CD4-positive, alpha-beta memory T cell (primary cell): Measurements from ENCODE around the gene ADAD2. TPM values are rescaled to one million over a fixed set of nuclear protein-coding genes. Genes with fewer than 3 reads are reported as not detected.
"Not testable (repeated sequence)": the region's sequence is repeated elsewhere in the genome, so short reads cannot be mapped to it uniquely, and the experiment has no call there.

ENCODE experiments used
- CTCF ChIA-PET: fragments of 350-600 bp; sonication (Branson Sonifier 250); formaldehyde crosslinking; loops from one replicate; lab custom pipeline; 2021; ENCODE audit warnings: inconsistent platforms; ENCODE audit not compliant: partially characterized antibody; lab: Charles Lee
- POLR2A ChIA-PET: fragments of 350-600 bp; sonication (Branson Sonifier 250); formaldehyde crosslinking; loops from one replicate; lab custom pipeline; 2021; ENCODE audit not compliant: partially characterized antibody; lab: Charles Lee
- DNase-seq, 5 donors: peaks; one replicate each; pipeline versions ENCODE4 v3.0.0 to v3.0.0-alpha.2; 2020 to 2022; ENCODE audit warnings: mixed read lengths in 1 of 5
- H3K27ac ChIP-seq: one replicate; pipeline ENCODE4 v1.7.0; 2013; ENCODE audit warnings: low read depth, low read length
- H3K27me3 ChIP-seq: 2 replicates; pipeline ENCODE4 v1.7.0; 2013; ENCODE audit warnings: mild to moderate bottlenecking, low read length, moderate library complexity; ENCODE audit not compliant: insufficient read depth
- H3K36me3 ChIP-seq: 2 replicates; pipeline ENCODE4 v1.7.0; 2013; ENCODE audit warnings: mild to moderate bottlenecking, low read length, moderate library complexity; ENCODE audit not compliant: insufficient read depth
- H3K4me1 ChIP-seq: 2 replicates; pipeline ENCODE4 v1.7.0; 2013; ENCODE audit warnings: mild to moderate bottlenecking, low read length, moderate library complexity; ENCODE audit not compliant: insufficient read depth
- H3K4me3 ChIP-seq, 2 donors: one replicate each; pipeline ENCODE4 v1.7.0; 2013; ENCODE audit warnings: low read length in 2 of 2, mild to moderate bottlenecking in 1 of 2
- H3K9me3 ChIP-seq, 2 donors: one replicate each; pipeline ENCODE4 v1.7.0; 2013; ENCODE audit warnings: low read length in 2 of 2, control low read depth in 1 of 2; ENCODE audit not compliant: control insufficient read depth in 1 of 2
- H3K27ac Mint-ChIP-seq, 7 donors: one replicate each; pipeline ENCODE4 v1.8.0; 2020 to 2021; ENCODE audit warnings: mixed read lengths in 7 of 7, mild to moderate bottlenecking in 6 of 7, inconsistent platforms in 3 of 7, moderate library complexity in 3 of 7
- H3K27me3 Mint-ChIP-seq, 2 donors: one replicate each; pipeline ENCODE4 v1.8.0; 2020 to 2021; ENCODE audit warnings: mixed read lengths in 2 of 2
- H3K36me3 Mint-ChIP-seq, 2 donors: one replicate each; pipeline ENCODE4 v1.8.0; 2020 to 2021; ENCODE audit warnings: mixed read lengths in 2 of 2, inconsistent platforms in 1 of 2, mild to moderate bottlenecking in 1 of 2
- H3K4me1 Mint-ChIP-seq, 4 donors: one replicate each; pipeline ENCODE4 v1.8.0; 2020 to 2021; ENCODE audit warnings: mixed read lengths in 4 of 4, mild to moderate bottlenecking in 1 of 4
- H3K4me3 Mint-ChIP-seq, 8 donors: one replicate each; pipeline ENCODE4 v1.8.0; 2020 to 2021; ENCODE audit warnings: mixed read lengths in 8 of 8, mild to moderate bottlenecking in 7 of 8, moderate library complexity in 6 of 8, inconsistent platforms in 3 of 8
- H3K9me3 Mint-ChIP-seq, 8 donors: one replicate each; pipeline ENCODE4 v1.8.0; 2020 to 2021; ENCODE audit warnings: mixed read lengths in 8 of 8, mild to moderate bottlenecking in 5 of 8, inconsistent platforms in 3 of 8, moderate library complexity in 1 of 8
- intact Hi-C: fragments of 100-400 bp; cut with micrococcal nuclease; formaldehyde crosslinking; loops from one replicate; pipeline ENCODE4 v1.15.1; 2023
- polyA plus RNA-seq, 2 donors: library from polyadenylated mRNA; unstranded; fragments of 300-500 nt; fragmentation: Illumina TruSeq; gene quantifications; one replicate each; pipeline ENCODE4 v1.2.3, GENCODE V29; 2021
- total RNA-seq, 2 experiments: library from RNA; stranded (reverse); gene quantifications; one replicate each; pipeline ENCODE4 v1.2.3, GENCODE V29; 2021

Gene ADAD2
- total and polyA plus RNA-seq, 4 experiments from 2014 or later, result not detected

DNA sequence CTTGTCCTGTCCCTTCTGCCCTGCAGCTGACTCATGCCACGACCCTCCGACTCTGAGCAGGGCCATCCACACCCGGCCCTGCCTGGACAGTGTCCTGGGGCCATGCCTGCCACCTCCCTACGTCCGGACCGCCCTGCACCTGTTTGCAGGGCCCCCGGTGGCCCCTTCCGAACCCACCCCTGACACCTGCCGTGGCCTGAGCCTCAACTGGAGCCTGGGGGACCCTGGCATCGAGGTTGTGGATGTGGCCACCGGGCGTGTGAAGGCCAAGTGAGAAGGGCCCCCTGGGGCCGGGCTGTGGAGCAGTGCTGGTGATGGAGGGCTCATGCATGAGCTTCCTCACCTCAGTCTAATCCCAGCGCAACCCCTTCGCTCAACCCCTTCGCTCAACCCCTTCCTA, 5.1 kb downstream of the ADAD2 start:
- CTCF ChIA-PET, result interaction anchor here (1.5 kb wide), 1 partner anchor 9 kb away, joined by 4 read pairs; the partner anchor contains the start of gene TAF1C
- intact Hi-C loops, result no loop called here
- H3K9me3 ChIP-seq, result no peaks in the 10 kb centered on the region
- Mint-ChIP-seq H3K4me1 (peaks cover 3 to 18% (median 16%) of the 10 kb centered on the region in 4 donors), H3K9me3 (no peaks in the 10 kb centered on the region), H3K4me3 (no peak overlapping the region), H3K27me3 (no peaks in the 10 kb centered on the region), H3K36me3 (no peaks in the 10 kb centered on the region), H3K27ac (no peak overlapping the region)
- no peak overlapping the region for H3K4me3 ChIP-seq
- no peak for DNase-seq
- H3K27me3 ChIP-seq, result no peaks in the 10 kb centered on the region
- POLR2A ChIA-PET, result no interaction called here
- H3K27ac ChIP-seq, result no peak overlapping the region
- H3K4me1 ChIP-seq, result peaks cover 10% of the 10 kb centered on the region
- no peaks in the 10 kb centered on the region for H3K36me3 ChIP-seq

DNA sequence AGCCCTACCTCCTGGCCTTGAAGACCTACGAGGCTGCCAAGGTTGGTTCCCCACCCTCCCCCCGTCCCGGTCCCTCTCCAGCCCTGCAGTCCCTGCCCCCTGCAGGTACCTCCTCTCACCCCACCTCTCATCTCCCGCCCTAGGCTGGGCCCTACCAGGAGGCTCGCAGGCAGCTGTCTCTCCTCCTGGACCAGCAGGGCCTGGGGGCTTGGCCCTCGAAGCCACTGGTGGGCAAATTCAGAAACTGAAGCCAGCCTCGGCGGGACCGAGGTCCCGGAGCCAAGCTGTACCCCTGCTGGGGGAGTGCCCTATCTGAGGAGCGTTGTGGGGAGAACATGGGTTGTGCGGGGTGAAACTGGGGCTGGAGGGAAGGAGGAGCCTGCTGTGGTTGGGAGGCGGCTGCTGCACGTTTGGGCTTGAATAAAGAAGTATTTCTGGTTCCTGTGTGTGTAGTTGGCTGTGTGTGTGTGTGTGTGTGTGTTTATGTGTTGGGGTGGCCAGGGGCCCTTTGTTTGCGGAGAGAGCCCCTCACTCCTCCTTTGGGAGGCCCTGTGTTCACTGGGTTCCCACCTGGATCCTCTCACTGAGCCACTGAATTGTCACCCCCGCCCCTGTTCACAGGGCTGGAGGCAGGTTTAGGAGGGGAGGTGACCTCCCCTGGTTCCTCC, 5.9 kb downstream of the ADAD2 start:
- Mint-ChIP-seq H3K27ac (peak overlapping the region in 1 of 7 donors; percentile 46), H3K4me3 (no peak overlapping the region), H3K27me3 (no peaks in the 10 kb centered on the region), H3K36me3 (no peaks in the 10 kb centered on the region), H3K9me3 (no peaks in the 10 kb centered on the region), H3K4me1 (peaks cover 3 to 18% (median 16%) of the 10 kb centered on the region in 4 donors)
- CTCF ChIA-PET, result interaction anchor here (1.5 kb wide), 1 partner anchor 10 kb away, joined by 4 read pairs; the partner anchor contains the start of gene TAF1C
- DNase-seq, result no peak
- Histone ChIP-seq H3K9me3 (no peaks in the 10 kb centered on the region), H3K4me1 (peaks cover 10% of the 10 kb centered on the region), H3K4me3 (no peak overlapping the region), H3K27me3 (no peaks in the 10 kb centered on the region), H3K36me3 (no peaks in the 10 kb centered on the region), H3K27ac (no peak overlapping the region)
- POLR2A ChIA-PET, result no interaction called here
- intact Hi-C loops, result no loop called here

- peaks cover 3 to 18% (median 16%) of the 10 kb centered on the region in 4 donors for H3K4me1 Mint-ChIP-seq
- no peak overlapping the region for H3K4me3 Mint-ChIP-seq
- H3K4me1 ChIP-seq, result peaks cover 10% of the 10 kb centered on the region
- no peaks in the 10 kb centered on the region for H3K9me3 ChIP-seq
- H3K27me3 Mint-ChIP-seq, result peaks cover 0 to 3% of the 10 kb centered on the region in 2 donors
- no peak for DNase-seq
- H3K4me3 ChIP-seq, result no peak overlapping the region
- H3K27ac Mint-ChIP-seq, result no peak overlapping the region
- POLR2A ChIA-PET, result no interaction called here
- H3K36me3 Mint-ChIP-seq, result no peaks in the 10 kb centered on the region
- no peaks in the 10 kb centered on the region for H3K9me3 Mint-ChIP-seq
- intact Hi-C loops, result no loop called here
- CTCF ChIA-PET, result interaction anchor here (1.5 kb wide), 1 partner anchor 10 kb away, joined by 4 read pairs; the partner anchor contains the start of gene TAF1C
- H3K27ac ChIP-seq, result no peak overlapping the region
- H3K27me3 ChIP-seq, result no peaks in the 10 kb centered on the region
- no peaks in the 10 kb centered on the region for H3K36me3 ChIP-seq
Observed at GRCh38 chr16:84197466-84198128, 6.6 kb downstream of the ADAD2 start.

- ChIA-PET POLR2A (no interaction called here), CTCF (no interaction called here)
- Mint-ChIP-seq H3K27me3 (peaks cover 0 to 4% of the 10 kb centered on the region in 2 donors), H3K27ac (no peak overlapping the region), H3K36me3 (no peaks in the 10 kb centered on the region), H3K4me1 (peaks cover 0 to 13% (median 11%) of the 10 kb centered on the region in 4 donors), H3K4me3 (no peak overlapping the region), H3K9me3 (no peaks in the 10 kb centered on the region)
- intact Hi-C loops, result no loop called here
- Histone ChIP-seq H3K27me3 (no peaks in the 10 kb centered on the region), H3K4me3 (no peak overlapping the region), H3K9me3 (no peaks in the 10 kb centered on the region), H3K4me1 (peaks cover 8% of the 10 kb centered on the region), H3K36me3 (no peaks in the 10 kb centered on the region), H3K27ac (no peak overlapping the region)
- DNase-seq, result no peak
Observed at GRCh38 chr16:84198401-84198800, 7.4 kb downstream of the ADAD2 start.

DNA sequence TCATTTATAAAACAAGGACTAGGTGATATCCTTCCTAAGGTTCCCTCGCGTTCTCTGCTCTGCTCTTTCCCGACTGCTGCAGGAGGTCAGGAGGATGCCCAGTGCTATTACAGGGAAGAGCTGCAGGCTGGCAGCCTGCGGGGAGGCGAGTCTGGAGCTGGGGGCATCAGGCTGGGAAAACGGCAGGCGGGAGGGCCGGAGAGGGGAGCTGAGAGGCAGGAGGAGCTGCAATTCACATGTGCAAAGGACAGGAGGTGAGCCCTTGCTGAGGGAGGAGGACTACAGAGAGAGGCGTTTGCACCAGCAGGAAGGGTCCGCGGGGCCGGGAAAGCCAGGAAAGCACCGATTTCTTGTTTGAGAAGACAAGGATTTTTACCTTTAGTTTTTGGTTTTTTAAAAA, 8.1 kb downstream of the ADAD2 start:
- H3K4me1 ChIP-seq, result peaks cover under 1% of the 10 kb centered on the region
- H3K4me3 ChIP-seq, result no peak overlapping the region
- peaks cover 0 to 6% (median 5%) of the 10 kb centered on the region in 4 donors for H3K4me1 Mint-ChIP-seq
- no peak overlapping the region for H3K4me3 Mint-ChIP-seq
- no peaks in the 10 kb centered on the region for H3K9me3 Mint-ChIP-seq
- no peaks in the 10 kb centered on the region for H3K36me3 Mint-ChIP-seq
- DNase-seq, result no peak
- H3K27me3 Mint-ChIP-seq, result peaks cover 0 to 4% of the 10 kb centered on the region in 2 donors
- H3K27ac ChIP-seq, result no peak overlapping the region
- H3K27me3 ChIP-seq, result no peaks in the 10 kb centered on the region
- CTCF ChIA-PET, result no interaction called here
- H3K27ac Mint-ChIP-seq, result peak overlapping the region in 1 of 7 donors; percentile 52
- intact Hi-C loops, result no loop called here
- POLR2A ChIA-PET, result no interaction called here
- no peaks in the 10 kb centered on the region for H3K36me3 ChIP-seq
- no peaks in the 10 kb centered on the region for H3K9me3 ChIP-seq

- Mint-ChIP-seq H3K36me3 (no peaks in the 10 kb centered on the region), H3K27ac (no peak overlapping the region), H3K4me1 (no peaks in the 10 kb centered on the region), H3K9me3 (no peaks in the 10 kb centered on the region), H3K27me3 (peaks cover 0 to 4% of the 10 kb centered on the region in 2 donors), H3K4me3 (no peak overlapping the region)
- Histone ChIP-seq H3K36me3 (no peaks in the 10 kb centered on the region), H3K27me3 (no peaks in the 10 kb centered on the region), H3K4me1 (no peaks in the 10 kb centered on the region), H3K27ac (no peak overlapping the region), H3K9me3 (no peaks in the 10 kb centered on the region), H3K4me3 (no peak overlapping the region)
- ChIA-PET POLR2A (no interaction called here), CTCF (no interaction called here)
- intact Hi-C loops, result no loop called here
- no peak for DNase-seq
Observed at GRCh38 chr16:84199861-84200260, 8.9 kb downstream of the ADAD2 start.

DNA sequence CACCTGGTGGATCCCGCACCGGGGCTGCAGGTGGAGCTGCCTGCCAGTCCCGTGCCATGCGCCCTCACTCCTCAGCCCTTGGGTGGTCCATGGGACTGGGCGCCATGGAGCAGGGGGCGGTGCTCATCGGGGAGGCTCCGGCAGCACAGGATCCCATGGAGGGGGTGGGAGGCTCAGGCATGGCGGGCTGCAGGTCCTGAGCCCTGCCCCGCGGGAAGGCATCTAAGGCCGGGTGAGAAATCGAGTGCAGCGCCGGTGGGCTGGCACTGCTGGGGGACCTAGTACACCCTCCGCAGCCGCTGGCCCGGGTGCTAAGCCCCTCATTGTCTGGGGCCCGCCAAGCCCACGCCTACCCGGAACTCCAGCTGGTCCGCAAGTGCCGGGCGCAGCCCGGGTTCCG, 13.6 kb downstream of the ADAD2 start:
- H3K27me3 ChIP-seq, H3K4me3 Mint-ChIP-seq, H3K27me3 Mint-ChIP-seq, intact Hi-C loops, H3K36me3 Mint-ChIP-seq, H3K4me1 Mint-ChIP-seq, H3K27ac ChIP-seq, POLR2A ChIA-PET, H3K27ac Mint-ChIP-seq, DNase-seq, H3K4me3 ChIP-seq, H3K36me3 ChIP-seq, H3K9me3 ChIP-seq, H3K4me1 ChIP-seq, H3K9me3 Mint-ChIP-seq: not testable (repeated sequence)
- CTCF ChIA-PET, result interaction anchor here (1.7 kb wide), 1 partner anchor 18 kb away, joined by 4 read pairs; the partner anchor contains the start of gene TAF1C
